GM19099 (cell line): ENCODE results near the gene IL5RA.

Source experiments
- POLR2A ChIP-seq: IDR thresholded peaks from 3 replicates; pipeline ENCODE4 v1.6.1; 2011; ENCODE audit warnings: low read depth; ENCODE audit not compliant: insufficient read length; ENCODE audit errors: extremely low read depth

IL5RA gene

GRCh38 chr3:3038201-3038991 is 71.8 kb downstream of the IL5RA start:
- TF ChIP-seq POLR2A = no peak

- no peak for TF ChIP-seq POLR2A
Observed at GRCh38 chr3:3037156-3037555, 73.0 kb downstream of the IL5RA start.

- no peak for TF ChIP-seq POLR2A
Observed at GRCh38 chr3:3031326-3031725, 78.8 kb downstream of the IL5RA start.

GRCh38 chr3:3027976-3028567 is 82.1 kb downstream of the IL5RA start:
- no peak for TF ChIP-seq POLR2A

GRCh38 chr3:3023111-3023745 is 86.9 kb downstream of the IL5RA start:
- TF ChIP-seq POLR2A = no peak

GRCh38 chr3:3020209-3020608 is 90.0 kb downstream of the IL5RA start:
- TF ChIP-seq POLR2A = no peak
